NCI-H510A (cell line): Measurements from ENCODE around the gene OR56A4.
"Not testable (repeated sequence)": the region's sequence is repeated elsewhere in the genome, so short reads cannot be mapped to it uniquely, and the experiment has no call there.

ENCODE experiments used
- DNase-seq: peaks from one replicate; lab custom pipeline; 2025; lab: John Stamatoyannopoulos, UW

Gene OR56A4

GRCh38 chr11:5960704-5961320 is 45.9 kb downstream of the OR56A4 start:
- not testable (repeated sequence) for DNase-seq

DNA sequence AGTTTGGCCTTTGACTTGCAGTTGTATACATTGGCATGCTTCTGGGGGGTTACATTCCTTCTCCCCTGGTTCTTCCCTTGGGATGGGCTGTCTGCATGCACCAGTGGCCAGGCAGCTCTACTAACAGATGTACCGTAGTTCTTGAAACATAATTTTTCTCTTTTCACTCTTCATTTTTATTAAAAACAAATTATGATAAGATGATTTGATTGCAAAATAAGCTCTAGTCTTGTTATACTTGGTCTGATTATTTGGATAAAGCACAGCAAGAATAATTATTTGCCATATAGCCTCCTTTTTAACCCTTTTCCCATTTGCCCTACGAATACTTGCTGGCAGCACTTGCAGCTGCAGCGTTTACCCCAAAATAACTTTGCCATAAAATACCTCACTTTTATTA is 51.2 kb downstream of the OR56A4 start:
- no peak for DNase-seq
